Camera-type eye (tissue), 1 donor: ENCODE data around the gene EMILIN1. TPM values are rescaled to one million over a fixed set of nuclear protein-coding genes. Genes with fewer than 3 reads are reported as not detected.

ENCODE experiments used
- total RNA-seq: library from RNA; depleted of rRNA; stranded (reverse); fragments of >200 nt; gene quantifications from one replicate; pipeline ENCODE4 v1.2.3, GENCODE V29; 2014

EMILIN1 gene
- total RNA-seq: 72.2 TPM

DNA sequence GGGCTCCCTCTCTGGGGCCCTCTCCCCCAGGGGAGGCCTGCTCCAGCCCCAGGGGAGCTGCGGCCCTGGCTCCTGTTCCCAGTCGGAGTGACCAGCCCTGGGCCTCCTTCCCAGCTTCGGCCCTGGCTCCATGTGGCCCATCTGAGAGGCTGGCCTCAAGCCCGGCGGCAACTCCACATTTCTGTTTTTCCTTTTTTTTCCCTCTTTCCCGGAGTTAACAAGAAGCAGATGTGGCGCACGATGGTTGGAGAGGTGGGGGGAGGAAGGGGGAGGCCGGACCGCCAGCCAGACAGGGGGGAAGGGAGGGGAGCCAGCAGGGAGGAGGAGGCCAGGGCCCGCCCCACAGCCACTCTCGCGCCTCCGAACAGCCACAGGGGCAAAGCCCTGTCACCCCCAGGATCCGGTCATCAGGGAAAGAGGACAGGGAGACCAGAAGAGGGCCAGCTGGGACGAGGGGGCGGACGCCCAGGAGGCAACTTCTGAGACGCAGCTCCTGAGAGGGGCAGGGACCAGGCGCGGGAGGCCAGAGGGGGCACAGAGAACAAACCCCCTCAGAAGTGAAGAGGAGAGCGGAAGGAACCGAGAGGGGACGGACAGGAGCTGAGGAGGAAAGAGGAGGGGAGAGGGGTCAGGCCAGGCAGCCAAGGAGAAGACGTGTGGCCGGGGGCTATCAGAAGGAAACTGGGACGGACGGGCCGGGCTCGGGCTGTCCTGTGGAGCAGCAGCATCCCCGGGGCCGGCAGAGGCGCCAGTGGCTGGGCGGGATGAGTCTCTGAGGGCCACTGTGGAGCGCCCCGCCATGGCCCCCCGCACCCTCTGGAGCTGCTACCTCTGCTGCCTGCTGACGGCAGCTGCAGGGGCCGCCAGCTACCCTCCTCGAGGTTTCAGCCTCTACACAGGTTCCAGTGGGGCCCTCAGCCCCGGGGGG, at the start of gene EMILIN1:
Gene EMILIN1 (plus strand): TSS at position 349 of the 928 bp plus-strand sequence. CDS start 451 bp downstream, at position 800.

DNA sequence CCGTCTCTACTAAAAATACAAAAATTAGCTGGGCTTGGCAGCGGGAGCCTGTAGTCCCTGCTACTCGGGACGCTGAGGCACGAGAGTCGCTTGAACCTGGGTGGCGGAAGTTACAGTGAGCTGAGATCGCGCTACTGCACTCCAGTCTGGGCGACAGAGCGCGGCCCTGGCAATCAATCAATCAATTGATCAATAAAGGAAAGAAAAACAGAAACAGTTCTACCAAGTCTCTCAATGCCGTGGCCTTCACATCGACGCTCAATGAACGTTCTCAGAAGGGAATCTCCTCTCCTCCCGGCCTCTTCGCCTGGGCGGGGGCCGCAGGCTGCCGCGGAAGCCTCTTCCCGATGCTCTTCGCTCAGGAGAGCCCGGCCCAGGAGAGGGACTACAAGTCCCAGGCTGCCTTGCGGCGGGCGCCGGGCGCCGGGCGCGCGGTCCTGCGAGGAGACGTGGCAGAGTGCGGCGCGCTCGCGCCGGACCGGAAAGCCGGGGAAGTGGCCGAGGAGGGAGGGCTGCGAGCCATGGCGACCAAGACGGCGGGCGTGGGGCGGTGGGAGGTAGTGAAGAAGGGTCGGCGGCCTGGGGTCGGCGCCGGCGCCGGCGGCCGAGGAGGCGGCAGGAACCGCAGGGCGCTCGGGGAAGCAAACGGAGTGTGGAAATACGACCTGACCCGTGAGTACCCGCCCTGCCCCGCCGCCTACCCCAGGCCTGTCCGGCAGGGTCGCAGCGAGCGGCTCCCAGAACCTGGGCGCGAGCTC, 45.7 kb upstream of the EMILIN1 start, which contains the start of gene TMEM214:
Gene TMEM214 (plus strand): TSS at position 471 of the 758 bp plus-strand sequence. CDS start 51 bp downstream, at position 522.

DNA sequence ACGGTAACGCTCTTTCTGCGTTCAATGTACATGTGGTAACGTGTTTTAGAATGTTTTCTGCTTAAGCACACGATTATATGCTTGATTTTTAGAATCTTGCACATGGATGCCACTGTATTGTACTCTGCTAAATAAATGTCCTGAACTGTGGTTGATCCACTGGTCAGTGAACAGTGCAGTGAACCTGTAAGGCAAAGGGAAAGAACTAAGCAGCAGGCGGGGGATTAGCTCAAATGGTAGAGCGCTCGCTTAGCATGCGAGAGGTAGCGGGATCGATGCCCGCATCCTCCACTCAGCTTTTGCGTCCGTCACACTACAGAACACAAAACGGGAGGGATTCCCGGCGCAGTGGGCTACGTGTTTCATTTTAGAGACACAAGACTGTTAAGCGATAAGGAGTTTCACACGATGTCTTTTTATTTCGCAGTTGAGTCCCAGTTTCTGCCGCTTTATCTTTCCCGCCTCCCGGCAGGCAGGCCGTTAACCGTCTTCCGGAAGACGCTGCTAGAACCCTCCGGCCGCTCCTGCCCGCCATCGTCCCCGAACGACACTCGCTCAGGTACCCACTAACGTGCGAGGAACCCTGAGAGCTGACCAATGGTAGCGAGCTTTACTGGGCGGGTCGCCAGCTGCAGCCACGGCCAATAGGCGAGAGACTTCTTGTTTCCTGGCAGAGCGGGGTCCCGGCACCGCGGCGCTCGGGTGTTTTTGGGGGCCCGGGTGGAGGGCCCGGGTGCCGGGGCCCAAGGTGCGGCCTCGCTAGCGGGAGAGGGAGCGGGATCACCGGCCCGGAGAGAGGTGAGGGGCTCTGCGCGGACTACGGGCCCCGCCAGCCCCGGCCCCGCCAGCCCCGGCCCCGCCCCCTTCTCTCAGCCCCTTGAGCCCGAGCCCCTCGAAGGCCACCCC, 27.2 kb upstream of the EMILIN1 start, which contains the start of gene AGBL5:
Gene AGBL5 (plus strand): TSS at position 673 of the 906 bp plus-strand sequence. CDS start 1,291 bp downstream, outside the sequence.

DNA sequence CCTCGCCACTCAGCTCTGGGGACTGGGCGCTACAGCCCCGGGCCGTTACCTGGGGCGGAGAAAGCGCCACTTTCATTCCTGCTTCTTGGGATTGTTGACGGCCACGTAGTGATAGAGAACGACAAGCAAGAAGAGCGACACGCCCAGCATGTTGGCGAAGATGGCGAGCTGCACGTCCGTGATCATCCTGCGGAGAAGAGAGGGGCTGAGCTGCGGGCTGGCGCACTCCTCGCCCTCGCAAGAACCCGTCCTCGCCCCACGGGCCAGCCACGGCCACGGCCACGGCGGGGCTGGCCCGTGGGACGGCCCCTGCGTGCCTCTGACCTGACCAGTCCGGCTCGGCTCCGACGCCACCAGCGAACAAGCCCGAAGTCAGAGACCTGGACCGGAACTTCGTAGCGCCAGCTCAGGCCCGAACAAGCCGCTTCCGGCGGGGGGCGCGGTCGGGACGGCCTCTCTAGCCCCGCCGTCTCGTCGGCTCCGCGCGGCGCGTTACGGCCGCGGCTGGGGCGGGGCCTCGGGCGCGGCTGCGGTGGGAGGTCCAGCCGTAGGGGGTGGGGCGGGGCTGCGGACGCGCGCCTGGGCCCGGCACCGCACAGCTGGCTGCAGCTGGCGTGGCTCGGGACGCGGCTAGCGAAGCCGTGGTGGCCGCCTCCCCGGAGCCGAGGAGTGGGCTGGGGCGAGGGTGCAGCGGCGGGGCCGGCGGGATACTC, 7.0 kb upstream of the EMILIN1 start, which contains the start of gene OST4:
Gene OST4 (minus strand): TSS at position 378 of the 713 bp plus-strand sequence.

DNA sequence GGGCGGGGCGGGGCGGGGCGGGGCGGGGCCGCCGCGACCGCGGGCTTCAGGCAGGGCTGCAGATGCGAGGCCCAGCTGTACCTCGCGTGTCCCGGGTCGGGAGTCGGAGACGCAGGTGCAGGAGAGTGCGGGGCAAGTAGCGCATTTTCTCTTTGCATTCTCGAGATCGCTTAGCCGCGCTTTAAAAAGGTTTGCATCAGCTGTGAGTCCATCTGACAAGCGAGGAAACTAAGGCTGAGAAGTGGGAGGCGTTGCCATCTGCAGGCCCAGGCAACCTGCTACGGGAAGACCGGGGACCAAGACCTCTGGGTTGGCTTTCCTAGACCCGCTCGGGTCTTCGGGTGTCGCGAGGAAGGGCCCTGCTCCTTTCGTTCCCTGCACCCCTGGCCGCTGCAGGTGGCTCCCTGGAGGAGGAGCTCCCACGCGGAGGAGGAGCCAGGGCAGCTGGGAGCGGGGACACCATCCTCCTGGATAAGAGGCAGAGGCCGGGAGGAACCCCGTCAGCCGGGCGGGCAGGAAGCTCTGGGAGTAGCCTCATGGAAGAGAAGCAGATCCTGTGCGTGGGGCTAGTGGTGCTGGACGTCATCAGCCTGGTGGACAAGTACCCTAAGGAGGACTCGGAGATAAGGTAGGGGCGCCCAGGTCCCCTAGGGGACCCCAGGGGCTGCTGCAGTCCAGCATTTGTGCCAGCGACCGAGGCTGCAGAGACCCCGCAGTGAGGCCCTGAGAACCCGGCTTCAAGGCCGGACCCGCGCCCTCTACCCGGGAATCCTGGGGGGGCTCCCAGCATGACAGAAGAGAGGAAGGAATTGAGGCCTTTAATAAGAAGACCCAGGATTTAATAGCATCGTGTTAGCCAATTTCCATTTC, 8.5 kb downstream of the EMILIN1 start, which contains the start of gene KHK:
Gene KHK (plus strand): TSS at position 49 of the 870 bp plus-strand sequence. CDS start 488 bp downstream, at position 537.

DNA sequence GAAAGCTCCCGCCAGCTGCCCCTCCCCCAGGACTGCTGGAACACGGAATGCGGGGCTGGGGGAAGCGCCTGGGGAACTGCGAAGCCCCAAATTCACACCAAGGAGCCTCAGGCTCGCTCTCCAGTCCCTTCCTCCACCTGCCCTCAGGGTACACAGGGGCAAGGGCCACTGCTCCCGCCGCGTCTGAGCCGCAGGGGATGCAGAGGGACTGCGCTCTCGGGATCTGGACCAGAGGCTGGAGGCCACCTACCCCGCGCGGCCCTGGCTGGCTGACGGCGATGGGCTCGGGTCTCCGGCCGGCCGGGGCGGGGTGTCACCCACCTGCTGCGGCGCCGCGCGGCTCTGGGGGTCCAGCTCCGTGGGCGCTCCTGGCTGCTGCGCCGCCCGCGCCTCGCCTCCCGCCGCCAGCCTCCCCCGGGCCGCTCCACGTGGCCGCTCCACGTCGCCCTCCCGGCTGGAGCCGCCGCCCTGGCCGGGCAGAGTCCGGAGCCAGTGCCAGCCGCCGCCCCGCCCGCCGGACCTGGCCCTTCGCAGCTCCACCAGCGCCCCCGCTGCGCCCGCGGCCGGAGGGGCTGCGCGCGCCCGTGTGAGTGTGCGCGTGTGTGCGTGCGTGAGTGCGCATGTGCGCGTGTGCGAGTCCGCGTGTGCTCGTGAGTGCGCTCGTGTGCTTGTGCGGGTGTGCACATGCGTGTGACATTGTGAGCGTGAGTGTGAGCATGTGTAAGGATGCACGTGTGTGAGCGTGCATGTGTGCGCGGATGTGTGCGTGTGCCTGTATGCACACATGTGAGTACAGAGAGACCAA, 40.3 kb downstream of the EMILIN1 start, which contains the start of gene CGREF1:
Gene CGREF1 (minus strand): TSS at position 604 of the 805 bp plus-strand sequence. CDS start 14,762 bp downstream, outside the sequence.

DNA sequence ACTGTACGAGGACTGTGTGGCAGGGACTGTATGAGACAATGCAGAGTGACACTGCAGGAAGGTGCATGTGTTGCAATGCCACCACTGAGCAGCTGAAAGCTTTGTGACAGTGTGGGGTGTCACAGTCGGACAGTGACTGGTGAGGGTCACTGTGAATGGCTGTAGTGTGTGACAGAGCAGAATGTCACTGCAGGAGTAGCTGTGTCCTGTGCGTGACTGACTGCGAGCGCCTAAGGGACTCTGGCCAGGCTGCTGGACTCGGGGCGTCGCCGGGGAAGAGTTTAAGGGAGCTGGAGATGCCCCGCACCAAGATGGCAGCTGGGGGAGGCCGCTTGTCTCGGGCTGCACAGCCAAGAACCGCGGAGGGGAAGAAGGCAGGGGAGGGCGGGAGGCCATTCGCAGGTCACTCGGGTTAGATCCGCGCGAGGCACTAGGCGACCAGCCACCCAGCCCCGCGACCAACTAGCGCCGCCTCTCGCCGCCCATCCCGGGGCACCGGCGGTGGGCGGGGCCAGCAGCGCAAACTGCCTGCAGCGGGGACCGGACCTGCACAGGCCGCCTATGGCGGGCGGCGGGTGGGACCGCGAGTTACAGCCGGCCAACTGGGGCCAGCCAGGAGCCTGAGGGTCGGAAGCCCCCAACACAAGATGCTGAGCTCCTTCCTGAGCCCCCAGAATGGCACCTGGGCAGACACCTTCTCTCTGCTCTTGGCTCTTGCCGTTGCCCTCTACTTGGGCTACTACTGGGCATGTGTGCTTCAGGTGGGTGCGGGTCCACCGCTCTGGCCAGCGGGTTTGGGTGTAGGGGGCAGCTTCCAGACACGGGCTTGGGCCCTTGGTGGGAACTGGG, 45.1 kb downstream of the EMILIN1 start, which contains the start of gene ABHD1:
Gene ABHD1 (plus strand): TSS at position 514 of the 849 bp plus-strand sequence. CDS start 134 bp downstream, at position 648.

DNA sequence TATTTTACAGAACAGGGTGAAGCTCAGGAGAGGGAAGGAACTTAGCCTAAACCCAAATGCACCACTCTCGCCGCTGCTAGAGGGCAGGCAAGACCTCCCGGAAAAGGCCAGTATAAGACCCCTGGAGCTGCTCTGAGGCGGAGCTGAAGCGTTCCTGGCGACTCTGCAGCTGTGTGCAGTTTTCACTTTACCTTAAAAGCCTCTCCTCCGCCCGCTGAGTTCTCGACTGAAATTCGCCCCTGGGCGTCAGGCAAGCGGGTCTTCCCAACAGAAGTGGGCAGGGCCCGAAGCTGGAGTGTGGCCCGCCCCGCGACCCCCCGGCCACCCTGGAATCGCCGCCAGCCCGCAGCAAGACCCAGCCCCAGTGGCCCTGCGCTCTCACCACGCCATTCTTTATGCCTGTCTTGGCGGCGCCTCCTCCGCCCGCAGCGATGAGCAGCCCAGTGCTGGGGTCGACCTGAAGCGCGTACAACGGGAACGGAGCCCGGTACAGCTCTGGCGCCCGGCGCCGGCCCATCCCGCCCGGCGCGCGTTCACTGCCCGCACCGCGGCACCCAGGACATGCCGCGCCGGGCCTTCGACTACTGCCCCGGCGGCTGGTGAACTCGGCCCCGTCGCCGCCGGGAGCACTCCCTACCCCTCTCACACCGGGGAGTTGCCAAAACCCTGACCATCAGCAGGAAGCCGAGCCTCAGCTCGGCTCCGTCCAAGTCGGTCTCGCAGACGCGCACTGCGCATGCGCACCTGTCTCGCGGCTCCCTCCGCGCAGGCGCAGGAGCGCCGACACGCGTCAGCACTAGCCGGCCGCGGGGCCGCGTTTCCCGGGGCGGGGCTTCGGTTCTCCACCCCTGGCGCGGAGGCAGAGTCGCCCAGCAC, 55.7 kb downstream of the EMILIN1 start, which contains the start of gene PREB:
Gene PREB (minus strand): TSS at position 732 of the 876 bp plus-strand sequence. CDS start 215 bp downstream, at position 517.

Other genes with a start within 250 kb of the EMILIN1 start
- 40.3 TPM for gene DPYSL5, start 230.5 kb upstream of the EMILIN1 start, total RNA-seq
- 21.6 TPM for gene MAPRE3, start 108.0 kb upstream of the EMILIN1 start, total RNA-seq
- gene TMEM214, start 45.6 kb upstream of the EMILIN1 start, total RNA-seq: 61.0 TPM
- gene AGBL5, start 26.9 kb upstream of the EMILIN1 start, total RNA-seq: 19.0 TPM
- 272 TPM for gene OST4, start 7.0 kb upstream of the EMILIN1 start, total RNA-seq
- 2.5 TPM for gene KHK, start 8.2 kb downstream of the EMILIN1 start, total RNA-seq
- gene CGREF1, start 40.5 kb downstream of the EMILIN1 start, total RNA-seq: 12.1 TPM
- gene ABHD1, start 45.2 kb downstream of the EMILIN1 start, total RNA-seq: 0.49 TPM
- 41.9 TPM for gene PREB, start 56.0 kb downstream of the EMILIN1 start, total RNA-seq
- gene PRR30, start 60.8 kb downstream of the EMILIN1 start, total RNA-seq: not detected
- gene TCF23, start 70.4 kb downstream of the EMILIN1 start, total RNA-seq: 0.11 TPM
- 102 TPM for gene ATRAID, start 133.4 kb downstream of the EMILIN1 start, total RNA-seq
- gene SLC5A6, start 133.7 kb downstream of the EMILIN1 start, total RNA-seq: 40.4 TPM
- 34.4 TPM for gene CAD, start 138.8 kb downstream of the EMILIN1 start, total RNA-seq
- 0.27 TPM for gene SLC30A3, start 184.4 kb downstream of the EMILIN1 start, total RNA-seq
- gene DNAJC5G, start 196.8 kb downstream of the EMILIN1 start, total RNA-seq: not detected
- gene TRIM54, start 203.8 kb downstream of the EMILIN1 start, total RNA-seq: 4.7 TPM
- gene UCN, start 229.8 kb downstream of the EMILIN1 start, total RNA-seq: 4.7 TPM
- gene MPV17, start 244.5 kb downstream of the EMILIN1 start, total RNA-seq: 62.5 TPM